HepG2 (cell line): ENCODE measurements around the gene GPR26. TPM values are rescaled to one million over a fixed set of nuclear protein-coding genes. Genes with fewer than 3 reads are reported as not detected.

Experiments
- ATAC-seq: fragments of 200-7000 bp; cut with Tn5 transposase; 3 replicates; pipeline ENCODE4 v1.9.1; 2020; ENCODE audit warnings: mild to moderate bottlenecking, moderate library complexity
- BruUV-seq: library from RNA; stranded (reverse); fragments of 400-500 nt; replicated peaks from 2 replicates; lab custom pipeline; 2021; lab: Mats Ljungman, UMichigan
- CTCF ChIA-PET: fragments of 300-600 bp; formaldehyde crosslinking; extraction: SDS; loops from one replicate; lab custom pipeline; 2021; ENCODE audit warnings: low total read pairs, inconsistent platforms, low intra/inter-chr PET ratio; lab: Yijun Ruan, JAX
- POLR2A ChIA-PET: fragments of 350-600 bp; sonication (Branson Sonifier 250); formaldehyde crosslinking; loops from one replicate; lab custom pipeline; 2020; ENCODE audit warnings: antibody characterized with exemption, inconsistent platforms; lab: Yijun Ruan, JAX
- DNase-seq: peaks from one replicate; pipeline ENCODE4 v3.0.0-alpha.2; 2015; ENCODE audit warnings: low spot score
- FAIRE-seq: peaks from 3 replicates; lab custom pipeline; 2011; peaks lifted over from hg19 to GRCh38; lab: Jason Lieb, UNC
- H2AFZ ChIP-seq: one replicate; pipeline ENCODE4 v1.6.1; 2011; ENCODE audit warnings: low read length, inconsistent platforms
- H3K27ac ChIP-seq: fragments of 300-600 bp; 3 replicates; pipeline ENCODE4 v1.8.0; 2011; ENCODE audit warnings: mixed run types, mild to moderate bottlenecking, mixed read lengths, low read length, inconsistent platforms; ENCODE audit not compliant: insufficient read depth; ENCODE audit errors: extremely low read length
- H3K27me3 ChIP-seq, 2 experiments: fragments of 200-600 bp in 1 of 2; 2 replicates in 1 of 2; 3 replicates in 1 of 2; pipeline versions ENCODE4 v1.6.0 to v1.8.0; 2011; ENCODE audit warnings: low read length in 2 of 2, mild to moderate bottlenecking in 2 of 2, moderate library complexity in 2 of 2, inconsistent platforms in 1 of 2; ENCODE audit not compliant: insufficient read depth in 2 of 2, control insufficient read depth in 1 of 2
- H3K36me3 ChIP-seq, 2 experiments: fragments of 200-600 bp in 1 of 2; replicated peaks in 1 of 2; 2 replicates in 1 of 2; 3 replicates in 1 of 2; pipeline versions ENCODE4 v1.5.1 to v1.8.0; 2011; ENCODE audit warnings: low read length in 2 of 2, inconsistent platforms in 1 of 2; ENCODE audit not compliant: insufficient read depth in 2 of 2, control insufficient read depth in 1 of 2
- H3K4me1 ChIP-seq: 2 replicates; pipeline ENCODE4 v1.5.1; 2012; ENCODE audit warnings: low read length, inconsistent platforms; ENCODE audit not compliant: insufficient read depth
- H3K4me2 ChIP-seq: 2 replicates; pipeline ENCODE4 v1.6.0; 2011; ENCODE audit warnings: low read depth, low read length, inconsistent platforms
- H3K4me3 ChIP-seq, 3 experiments: fragments of 200-600 bp in 1 of 3; sonication (generic), shearing (Covaris generic) in 1 of 3; replicated peaks in 1 of 3; 2 replicates each; pipeline ENCODE4 v1.5.1; 2011 to 2016; ENCODE audit warnings: low read length in 3 of 3, inconsistent platforms in 2 of 3, low read depth in 2 of 3, mild to moderate bottlenecking in 2 of 3, control low read depth in 1 of 3, mixed read lengths in 1 of 3; ENCODE audit not compliant: insufficient read depth in 1 of 3
- H3K79me2 ChIP-seq: one replicate; pipeline ENCODE4 v1.6.1; 2011; ENCODE audit warnings: low read length, inconsistent platforms; ENCODE audit not compliant: insufficient read depth
- H3K9ac ChIP-seq: 2 replicates; pipeline ENCODE4 v1.6.0; 2011; ENCODE audit warnings: mild to moderate bottlenecking, low read depth, low read length, inconsistent platforms; ENCODE audit not compliant: insufficient read depth
- H3K9me3 ChIP-seq: 2 replicates; pipeline ENCODE4 v1.5.1; 2012; ENCODE audit warnings: mild to moderate bottlenecking, low read length
- H4K20me1 ChIP-seq: 2 replicates; pipeline ENCODE4 v1.6.0; 2011; ENCODE audit warnings: inconsistent platforms, mild to moderate bottlenecking, low read length, moderate library complexity; ENCODE audit not compliant: insufficient read depth
- ARID2 ChIP-seq: sonication (generic); formaldehyde crosslinking; IDR thresholded peaks from 2 replicates; pipeline ENCODE4 v1.8.1; 2022; ENCODE audit warnings: mild to moderate bottlenecking, missing genetic modification reagents, borderline replicate concordance
- ARNT2 ChIP-seq: sonication (generic); formaldehyde crosslinking; IDR thresholded peaks from 2 replicates; pipeline ENCODE4 v1.8.0; 2022; ENCODE audit warnings: mild to moderate bottlenecking, low read depth, missing genetic modification reagents, moderate library complexity
- ASH2L ChIP-seq: fragments of 300-600, 200-600 bp; sonication (generic); IDR thresholded peaks from 2 replicates; pipeline ENCODE4 v1.7.0; 2017; ENCODE audit warnings: low read depth, mild to moderate bottlenecking, moderate library complexity, mixed read lengths, low read length; ENCODE audit not compliant: insufficient read length
- ERF ChIP-seq: IDR thresholded peaks from 2 replicates; pipeline ENCODE4 v1.6.1; 2018; ENCODE audit warnings: missing biosample characterization, missing genetic modification reagents
- JARID2 ChIP-seq: sonication (generic); formaldehyde crosslinking; IDR thresholded peaks from 2 replicates; pipeline ENCODE4 v1.8.1; 2023; ENCODE audit warnings: missing genetic modification reagents, inconsistent platforms; ENCODE audit not compliant: insufficient replicate concordance
- MLLT10 ChIP-seq: sonication (generic); formaldehyde crosslinking; IDR thresholded peaks from 2 replicates; pipeline ENCODE4 v1.4.0; 2020; ENCODE audit warnings: missing genetic modification reagents
- NFE2L1 ChIP-seq: sonication (generic); formaldehyde crosslinking; IDR thresholded peaks from 2 replicates; pipeline ENCODE4 v1.4.0; 2020; ENCODE audit warnings: missing genetic modification reagents, mild to moderate bottlenecking, borderline replicate concordance
- NR2C2 ChIP-seq: sonication (generic); formaldehyde crosslinking; IDR thresholded peaks from 2 replicates; pipeline ENCODE4 v1.4.0; 2020; ENCODE audit warnings: missing genetic modification reagents, mild to moderate bottlenecking, moderate library complexity, borderline replicate concordance
- SALL1 ChIP-seq: sonication (generic); formaldehyde crosslinking; IDR thresholded peaks from 2 replicates; pipeline ENCODE4 v1.8.0; 2022; ENCODE audit warnings: mild to moderate bottlenecking, missing genetic modification reagents
- TBL1XR1 ChIP-seq: fragments of 150-350 bp; IDR thresholded peaks from 2 replicates; pipeline ENCODE4 v1.6.1; 2014; ENCODE audit warnings: borderline replicate concordance, low read length; ENCODE audit not compliant: partially characterized antibody
- ZFP90 ChIP-seq: sonication (generic); formaldehyde crosslinking; IDR thresholded peaks from 2 replicates; pipeline ENCODE4 v1.8.0; 2022; ENCODE audit warnings: missing genetic modification reagents, mild to moderate bottlenecking, inconsistent platforms, borderline replicate concordance
- ZNF207 ChIP-seq: fragments of 450-650 bp; IDR thresholded peaks from 2 replicates; pipeline ENCODE4 v1.6.1; 2016; ENCODE audit warnings: antibody characterized with exemption, borderline replicate concordance
- ZNF44 ChIP-seq: sonication (generic); formaldehyde crosslinking; IDR thresholded peaks from 2 replicates; pipeline ENCODE4 v1.5.1; 2020; ENCODE audit warnings: mild to moderate bottlenecking, missing genetic modification reagents
- ZNF549 ChIP-seq: sonication (generic); formaldehyde crosslinking; IDR thresholded peaks from 2 replicates; pipeline ENCODE4 v1.5.0; 2020; ENCODE audit warnings: missing genetic modification reagents
- ZNF776 ChIP-seq: sonication (generic); formaldehyde crosslinking; IDR thresholded peaks from 2 replicates; pipeline ENCODE4 v1.4.0; 2020; ENCODE audit warnings: mild to moderate bottlenecking, missing genetic modification reagents
- ZNF790 ChIP-seq: sonication (generic); formaldehyde crosslinking; IDR thresholded peaks from 2 replicates; pipeline ENCODE4 v1.8.0; 2022; ENCODE audit warnings: missing genetic modification reagents, mild to moderate bottlenecking, borderline replicate concordance
- WGBS: methylation state at CpG from one replicate; pipeline ENCODE4 v1.1.6; 2017; ENCODE audit warnings: low lambda C conversion rate; 5-methylcytosine and 5-hydroxymethylcytosine counted together
- in situ Hi-C: cut with HindIII; loops from 2 replicates; pipeline ENCODE4 v1.10.0; 2017; ENCODE audit warnings: low pct_unique_long_range_greater_than_20kb; ENCODE audit not compliant: extremely low pct_ligation_motif_present
- intact Hi-C: fragments of 100-400 bp; cut with micrococcal nuclease; formaldehyde crosslinking; loops from one replicate; pipeline ENCODE4 v1.10.0; 2022; ENCODE audit not compliant: unreplicated experiment
- polyA plus RNA-seq, 8 experiments: library from polyadenylated mRNA; depleted of rRNA in 3 of 8; stranded (reverse) in 7 of 8; unstranded in 1 of 8; fragments of >200 nt; fragmentation: Illumina TruSeq in 4 of 8; extraction: Trizol in 4 of 8; gene quantifications; 2 replicates each; pipeline versions ENCODE4 v1.2.1 to v1.2.3, GENCODE V29; 2011 to 2016; ENCODE audit warnings: low read depth in 4 of 8, missing spikeins in 1 of 8, mixed read lengths in 1 of 8; ENCODE audit not compliant: insufficient read depth in 1 of 8
- total RNA-seq, 5 experiments: library from RNA; depleted of rRNA; stranded (reverse); fragments of >200 nt; fragmentation: Illumina TruSeq; extraction: Trizol; gene quantifications; 2 replicates each; pipeline ENCODE4 v1.2.3, GENCODE V29; 2016; ENCODE audit warnings: low read depth in 1 of 5
- TF ChIP-seq, protein P1 (sequence below): sonication (generic); formaldehyde crosslinking; IDR thresholded peaks from 2 replicates; pipeline ENCODE4 v1.4.0; 2020; ENCODE audit warnings: missing genetic modification reagents, borderline replicate concordance
- TF ChIP-seq, protein P2 (sequence below): conservative IDR thresholded peaks from 2 replicates; pipeline ENCODE4 v1.6.1; 2018; ENCODE audit warnings: missing genetic modification reagents

The GPR26 gene
- total and polyA plus RNA-seq, 2 of the 13 experiments (the other 11 are each of a cell fraction or from before 2014, with no cell fraction given) = not detected

DNA sequence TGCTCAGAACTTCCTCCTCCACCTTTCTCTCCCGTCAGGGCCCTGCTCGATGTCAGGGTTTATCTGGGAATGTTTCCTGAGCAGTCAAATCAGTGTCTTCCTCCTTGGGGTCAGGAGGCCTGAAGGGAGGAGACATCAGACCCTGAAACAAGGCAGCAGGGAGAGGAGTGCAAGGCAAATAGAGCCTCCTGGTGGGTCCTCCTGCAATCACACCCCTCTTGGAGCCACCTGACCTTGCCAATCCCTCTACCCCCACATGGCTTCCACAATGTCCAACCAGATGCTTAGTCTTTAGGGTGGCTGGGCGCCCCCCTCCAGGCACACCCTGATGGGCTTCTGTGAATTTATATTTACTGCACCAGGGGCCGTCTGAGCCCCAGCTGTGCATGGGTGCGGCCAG, 12.2 kb downstream of the GPR26 start:
- FAIRE-seq = no peak
- Histone ChIP-seq H2AFZ (no peak overlapping the region), H3K27me3 (peaks cover 2 to 21% of the 10 kb centered on the region in 2 experiments; a peak in 3 of 5 replicates), H3K9me3 (no peaks in the 10 kb centered on the region), H3K36me3 (no peaks in the 10 kb centered on the region), H4K20me1 (no peaks in the 10 kb centered on the region), H3K79me2 (no peaks in the 10 kb centered on the region), H3K4me1 (no peaks in the 10 kb centered on the region), H3K27ac (no peak overlapping the region), H3K9ac (no peak overlapping the region), H3K4me3 (no peak overlapping the region), H3K4me2 (no peak overlapping the region)
- no peak for DNase-seq
- intact Hi-C loops = no loop called here
- in situ Hi-C loops = no loop called here
- ChIA-PET POLR2A (no interaction called here), CTCF (no interaction called here)
- 0% methylated on average over 4 of the region's 5 CpGs for WGBS
- TF ChIP-seq ZNF549 (no peak), SALL1 (no peak), ASH2L (no peak), NR2C2 (no peak), NFE2L1 (no peak), ZFP90 (CRISPR knock-in tag) (no peak)
- TF ChIP-seq, protein P1, sequence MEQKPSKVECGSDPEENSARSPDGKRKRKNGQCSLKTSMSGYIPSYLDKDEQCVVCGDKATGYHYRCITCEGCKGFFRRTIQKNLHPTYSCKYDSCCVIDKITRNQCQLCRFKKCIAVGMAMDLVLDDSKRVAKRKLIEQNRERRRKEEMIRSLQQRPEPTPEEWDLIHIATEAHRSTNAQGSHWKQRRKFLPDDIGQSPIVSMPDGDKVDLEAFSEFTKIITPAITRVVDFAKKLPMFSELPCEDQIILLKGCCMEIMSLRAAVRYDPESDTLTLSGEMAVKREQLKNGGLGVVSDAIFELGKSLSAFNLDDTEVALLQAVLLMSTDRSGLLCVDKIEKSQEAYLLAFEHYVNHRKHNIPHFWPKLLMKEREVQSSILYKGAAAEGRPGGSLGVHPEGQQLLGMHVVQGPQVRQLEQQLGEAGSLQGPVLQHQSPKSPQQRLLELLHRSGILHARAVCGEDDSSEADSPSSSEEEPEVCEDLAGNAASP (CRISPR knock-in tag) = no peak
- no peak for ATAC-seq
- BruUV-seq = no TSS peak

DNA sequence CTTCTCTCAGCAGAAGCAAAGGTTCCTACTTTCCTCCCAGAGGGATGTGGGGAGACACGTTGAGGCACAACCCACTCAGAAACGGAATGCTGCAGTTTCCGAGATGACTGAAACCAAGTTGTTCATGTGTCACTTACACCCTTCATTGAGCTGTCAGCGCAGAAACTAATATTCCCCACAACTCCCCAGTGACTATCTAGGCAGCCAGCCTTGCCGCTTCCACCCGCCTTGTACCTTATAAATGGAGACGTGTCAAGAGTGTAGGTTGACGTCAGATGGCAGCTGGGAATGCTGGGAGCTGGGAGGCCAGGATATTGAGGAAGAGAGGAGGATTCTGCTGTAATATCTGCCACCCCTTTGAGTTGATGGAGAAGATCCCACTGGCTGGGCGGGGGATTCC, 15.1 kb downstream of the GPR26 start:
- in situ Hi-C loops (no loop called here), intact Hi-C loops (no loop called here)
- no peaks in the 10 kb centered on the region for H3K79me2 ChIP-seq
- H3K4me1 ChIP-seq = no peaks in the 10 kb centered on the region
- no peaks in the 10 kb centered on the region for H4K20me1 ChIP-seq
- ChIA-PET CTCF (no interaction called here), POLR2A (no interaction called here)
- no peak for ATAC-seq
- no peak overlapping the region for H3K27ac ChIP-seq
- no TSS peak for BruUV-seq
- no peaks in the 10 kb centered on the region for H3K9me3 ChIP-seq
- no peak overlapping the region for H2AFZ ChIP-seq
- no peak for DNase-seq
- no peak overlapping the region for H3K4me3 ChIP-seq
- WGBS = 9% methylated on average over 9 of the region's 9 CpGs
- H3K9ac ChIP-seq = no peak overlapping the region
- no peak for FAIRE-seq
- peaks cover 3 to 27% of the 10 kb centered on the region in 2 experiments; a peak in 3 of 5 replicates for H3K27me3 ChIP-seq
- no peak overlapping the region for H3K4me2 ChIP-seq
- H3K36me3 ChIP-seq = no peaks in the 10 kb centered on the region
- no peak for TF ChIP-seq ZNF776 (CRISPR knock-in tag)
- TF ChIP-seq ARNT2 = no peak
- TF ChIP-seq MLLT10 (CRISPR knock-in tag) = no peak
- no peak for TF ChIP-seq ARID2 (CRISPR knock-in tag)
- no peak for TF ChIP-seq TBL1XR1
- TF ChIP-seq, protein P2, sequence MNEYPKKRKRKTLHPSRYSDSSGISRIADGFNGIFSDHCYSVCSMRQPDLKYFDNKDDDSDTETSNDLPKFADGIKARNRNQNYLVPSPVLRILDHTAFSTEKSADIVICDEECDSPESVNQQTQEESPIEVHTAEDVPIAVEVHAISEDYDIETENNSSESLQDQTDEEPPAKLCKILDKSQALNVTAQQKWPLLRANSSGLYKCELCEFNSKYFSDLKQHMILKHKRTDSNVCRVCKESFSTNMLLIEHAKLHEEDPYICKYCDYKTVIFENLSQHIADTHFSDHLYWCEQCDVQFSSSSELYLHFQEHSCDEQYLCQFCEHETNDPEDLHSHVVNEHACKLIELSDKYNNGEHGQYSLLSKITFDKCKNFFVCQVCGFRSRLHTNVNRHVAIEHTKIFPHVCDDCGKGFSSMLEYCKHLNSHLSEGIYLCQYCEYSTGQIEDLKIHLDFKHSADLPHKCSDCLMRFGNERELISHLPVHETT (CRISPR knock-in tag) = no peak
- TF ChIP-seq JARID2 (CRISPR knock-in tag) = no peak
- TF ChIP-seq ERF (CRISPR knock-in tag) = no peak
- TF ChIP-seq ZNF44 (CRISPR knock-in tag) = no peak
- no peak for TF ChIP-seq ZNF207
- TF ChIP-seq ZNF790 (CRISPR knock-in tag) = no peak
